Activated T-helper 1 cell treated with anti-CD3 and anti-CD28 coated beads, Interleukin-2, amount 50 U/mL, for 16 hours (primary cell): ENCODE measurements around the gene PWP2.
"Not testable (repeated sequence)": the region's sequence is repeated elsewhere in the genome, so short reads cannot be mapped to it uniquely, and the experiment has no call there.

Experiments used
- DNase-seq, 2 donors: peaks; one replicate each; pipeline ENCODE4 v3.0.0-alpha.2; 2020; ENCODE audit warnings: low read depth in 1 of 2, low spot score in 1 of 2

Gene PWP2

GRCh38 chr21:44160298-44160672, 53.1 kb downstream of the PWP2 start:
- DNase-seq: not testable (repeated sequence)

GRCh38 chr21:44160821-44161220, 53.6 kb downstream of the PWP2 start:
- not testable (repeated sequence) for DNase-seq

GRCh38 chr21:44163167-44163653, 56.0 kb downstream of the PWP2 start:
- not testable (repeated sequence) for DNase-seq

- not testable (repeated sequence) for DNase-seq
These were observed 58.7 kb downstream of the PWP2 start for GRCh38 chr21:44165933-44166332.

GRCh38 chr21:44167527-44167926, 60.3 kb downstream of the PWP2 start:
- DNase-seq: not testable (repeated sequence)

- not testable (repeated sequence) for DNase-seq
These were observed 63.1 kb downstream of the PWP2 start for GRCh38 chr21:44170326-44170725.

GRCh38 chr21:44170863-44171262, 63.7 kb downstream of the PWP2 start:
- not testable (repeated sequence) for DNase-seq

GRCh38 chr21:44171962-44172572, 64.9 kb downstream of the PWP2 start:
- not testable (repeated sequence) for DNase-seq

- DNase-seq: not testable (repeated sequence)
These were observed 65.5 kb downstream of the PWP2 start for GRCh38 chr21:44172741-44173140.

GRCh38 chr21:44175189-44175588, 68.0 kb downstream of the PWP2 start:
- not testable (repeated sequence) for DNase-seq

- DNase-seq: not testable (repeated sequence)
These were observed 68.9 kb downstream of the PWP2 start for GRCh38 chr21:44176127-44176526.
